Lower lobe of right lung (tissue), 2 donors: Measurements from ENCODE around the gene B9D2. TPM values are rescaled to one million over a fixed set of nuclear protein-coding genes. Genes with fewer than 3 reads are reported as not detected.

Experiments used
- ATAC-seq, 2 donors: fragments of 200-7000 bp; cut with Tn5 transposase; one replicate each; pipeline ENCODE4 v1.9.1; 2020 to 2022; ENCODE audit warnings: mild to moderate bottlenecking in 2 of 2, moderate library complexity in 2 of 2
- DNase-seq: peaks from one replicate; pipeline ENCODE4 v3.0.0-alpha.2; 2020
- H3K27ac ChIP-seq: fragments of 200-600 bp; one replicate; pipeline ENCODE4 v1.8.0; 2022
- H3K27me3 ChIP-seq: fragments of 200-600 bp; one replicate; pipeline ENCODE4 v1.8.0; 2022; ENCODE audit warnings: low read depth
- H3K36me3 ChIP-seq: fragments of 200-600 bp; one replicate; pipeline ENCODE4 v1.8.0; 2022; ENCODE audit warnings: mild to moderate bottlenecking
- H3K4me1 ChIP-seq: fragments of 200-600 bp; one replicate; pipeline ENCODE4 v1.8.0; 2022
- H3K4me3 ChIP-seq: fragments of 200-600 bp; one replicate; pipeline ENCODE4 v1.8.0; 2022; ENCODE audit warnings: mild to moderate bottlenecking
- H3K9me3 ChIP-seq: fragments of 200-600 bp; one replicate; pipeline ENCODE4 v1.8.0; 2022
- intact Hi-C: fragments of 100-400 bp; cut with DNase I; formaldehyde crosslinking; loops from one replicate; pipeline ENCODE4 v1.11.0; 2022
- long read RNA-seq: library from polyadenylated mRNA; unstranded; transcript quantifications from one replicate; pipeline ENCODE4 v2.0.0, GENCODE V29; 2021
- total RNA-seq: library from RNA; stranded (reverse); fragmentation: NEBNext Ultra II Directional; extraction: Animal tissue kit (Norgen Biotek cat#: 25700); gene quantifications from one replicate; pipeline ENCODE4 v1.2.1, GENCODE V29; 2021
- TF ChIP-seq, protein P1 (sequence below): fragments of 200-600 bp; IDR thresholded peaks from one replicate; pipeline ENCODE4 v1.8.0; 2022; ENCODE audit warnings: antibody characterized with exemption, mild to moderate bottlenecking
- donor health status: DM: no; HTN: yes; CAD: no; lungs with severe emphysema.

Gene B9D2, protein sequence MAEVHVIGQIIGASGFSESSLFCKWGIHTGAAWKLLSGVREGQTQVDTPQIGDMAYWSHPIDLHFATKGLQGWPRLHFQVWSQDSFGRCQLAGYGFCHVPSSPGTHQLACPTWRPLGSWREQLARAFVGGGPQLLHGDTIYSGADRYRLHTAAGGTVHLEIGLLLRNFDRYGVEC
- 8.2 TPM for total RNA-seq
- long read RNA-seq, transcript B9D2-201 (4 exons, 1,027 nt): major isoform, 5 of 15 reads
- long read RNA-seq, partial matches to known transcripts: 8 of 15 reads
- long read RNA-seq, other reads (novel, unspliced or antisense): 2 of 15 reads

DNA sequence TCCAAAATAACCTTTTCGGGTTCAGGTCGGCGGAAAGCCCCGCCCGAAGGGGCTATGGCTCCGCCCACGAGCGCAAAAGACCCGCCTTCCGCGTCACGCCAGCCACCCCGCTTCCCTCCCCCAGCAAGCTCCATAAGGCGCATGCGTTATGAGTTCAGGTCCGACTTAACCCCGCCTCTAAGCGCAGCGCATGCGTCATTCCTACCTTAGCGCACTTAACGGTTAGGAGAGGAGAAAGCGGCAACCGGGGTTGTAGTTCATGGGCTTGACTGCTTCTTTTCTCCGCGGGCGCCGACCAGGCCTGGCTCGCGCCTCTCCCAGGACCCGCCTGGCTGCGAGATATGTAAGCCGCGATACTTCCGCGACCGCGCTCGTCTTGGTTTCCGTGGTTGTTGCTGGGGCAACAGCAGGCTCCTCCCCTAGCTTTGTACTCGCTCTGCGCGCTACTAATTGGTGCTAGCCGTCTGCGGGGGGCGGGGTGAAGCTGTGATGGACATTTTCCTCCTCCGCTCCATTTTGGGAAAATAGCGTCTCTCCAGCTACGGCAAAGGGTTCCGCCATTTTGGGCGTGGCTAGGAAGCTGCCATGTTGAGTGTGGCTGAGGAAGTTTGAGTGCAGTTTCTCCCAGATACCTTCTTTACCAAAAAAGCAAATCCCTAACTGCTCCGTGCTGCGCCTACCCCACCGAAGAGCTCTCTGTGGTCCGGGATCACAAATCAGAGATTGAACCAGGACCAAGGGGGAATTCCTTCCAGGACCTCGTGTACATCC lies at the start of gene B9D2:
TSS of gene B9D2 (minus strand) at position 397 of the 771 bp plus-strand sequence. CDS start 630 bp downstream, outside the sequence.
- intact Hi-C loops: no loop called here
- peak within 1 kb of the TSS; percentile 98 for H3K27ac ChIP-seq
- TF ChIP-seq, protein P1, sequence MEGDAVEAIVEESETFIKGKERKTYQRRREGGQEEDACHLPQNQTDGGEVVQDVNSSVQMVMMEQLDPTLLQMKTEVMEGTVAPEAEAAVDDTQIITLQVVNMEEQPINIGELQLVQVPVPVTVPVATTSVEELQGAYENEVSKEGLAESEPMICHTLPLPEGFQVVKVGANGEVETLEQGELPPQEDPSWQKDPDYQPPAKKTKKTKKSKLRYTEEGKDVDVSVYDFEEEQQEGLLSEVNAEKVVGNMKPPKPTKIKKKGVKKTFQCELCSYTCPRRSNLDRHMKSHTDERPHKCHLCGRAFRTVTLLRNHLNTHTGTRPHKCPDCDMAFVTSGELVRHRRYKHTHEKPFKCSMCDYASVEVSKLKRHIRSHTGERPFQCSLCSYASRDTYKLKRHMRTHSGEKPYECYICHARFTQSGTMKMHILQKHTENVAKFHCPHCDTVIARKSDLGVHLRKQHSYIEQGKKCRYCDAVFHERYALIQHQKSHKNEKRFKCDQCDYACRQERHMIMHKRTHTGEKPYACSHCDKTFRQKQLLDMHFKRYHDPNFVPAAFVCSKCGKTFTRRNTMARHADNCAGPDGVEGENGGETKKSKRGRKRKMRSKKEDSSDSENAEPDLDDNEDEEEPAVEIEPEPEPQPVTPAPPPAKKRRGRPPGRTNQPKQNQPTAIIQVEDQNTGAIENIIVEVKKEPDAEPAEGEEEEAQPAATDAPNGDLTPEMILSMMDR: no peak
- no peaks in the 10 kb centered on the region for H3K9me3 ChIP-seq
- H3K27me3 ChIP-seq: no peaks in the 10 kb centered on the region
- H3K4me1 ChIP-seq: peaks cover 40% of the 10 kb centered on the region
- peak within 1 kb of the TSS; percentile 68 for H3K4me3 ChIP-seq
- H3K36me3 ChIP-seq: no peaks in the 10 kb centered on the region
- ATAC-seq (peak; percentile 96 to 97), DNase-seq (peak; percentile 99)

DNA sequence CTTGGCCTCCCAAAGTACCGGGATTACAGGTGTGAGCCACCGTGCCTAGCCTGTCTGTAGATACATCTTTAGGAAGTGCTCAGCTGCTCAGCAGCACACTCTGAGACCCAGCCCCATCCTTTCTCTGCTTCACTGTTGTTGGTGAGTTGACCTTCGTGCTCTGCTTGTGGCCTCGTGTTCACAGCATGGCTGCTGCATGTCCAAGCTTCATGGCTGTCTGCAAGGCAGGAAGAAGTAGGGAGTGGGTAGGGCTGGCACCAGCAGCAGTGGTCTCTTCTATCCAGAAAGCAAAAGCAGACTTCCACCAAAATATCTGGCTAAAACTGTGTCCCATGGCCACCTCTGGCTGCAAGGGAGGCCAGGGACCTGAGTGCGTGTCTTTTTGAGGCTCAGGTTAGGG lies 49.0 kb upstream of the B9D2 start:
- Histone ChIP-seq H3K9me3 (no peaks in the 10 kb centered on the region), H3K27ac (peak overlapping the region; percentile 31), H3K4me1 (peaks cover 67% of the 10 kb centered on the region), H3K27me3 (no peaks in the 10 kb centered on the region), H3K36me3 (peaks cover 65% of the 10 kb centered on the region), H3K4me3 (no peak overlapping the region)
- intact Hi-C loops: no loop called here
- ATAC-seq: no peak
- DNase-seq: no peak
- TF ChIP-seq, protein P1: no peak

DNA sequence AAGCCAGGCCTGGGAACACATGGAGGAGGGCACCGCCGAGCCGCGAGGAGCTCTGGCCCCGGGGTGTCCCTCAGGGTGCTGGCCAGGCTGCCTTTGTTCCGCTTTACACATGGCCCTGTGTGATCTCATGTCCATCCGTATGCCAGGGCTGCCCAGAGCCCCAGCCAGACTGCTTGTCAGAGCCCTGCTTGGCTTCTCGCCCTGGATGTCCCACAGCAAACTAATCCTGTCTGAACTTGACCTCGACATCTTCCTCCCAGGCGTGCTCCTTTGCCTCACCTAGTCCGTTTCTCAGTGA lies 48.0 kb upstream of the B9D2 start:
- H3K36me3 ChIP-seq: peaks cover 60% of the 10 kb centered on the region
- H3K27me3 ChIP-seq: no peaks in the 10 kb centered on the region
- peaks cover 77% of the 10 kb centered on the region for H3K4me1 ChIP-seq
- DNase-seq (no peak), ATAC-seq (no peak)
- H3K9me3 ChIP-seq: no peaks in the 10 kb centered on the region
- H3K27ac ChIP-seq: peak overlapping the region; percentile 78
- TF ChIP-seq, protein P1: no peak
- H3K4me3 ChIP-seq: no peak overlapping the region
- intact Hi-C loops: no loop called here

DNA sequence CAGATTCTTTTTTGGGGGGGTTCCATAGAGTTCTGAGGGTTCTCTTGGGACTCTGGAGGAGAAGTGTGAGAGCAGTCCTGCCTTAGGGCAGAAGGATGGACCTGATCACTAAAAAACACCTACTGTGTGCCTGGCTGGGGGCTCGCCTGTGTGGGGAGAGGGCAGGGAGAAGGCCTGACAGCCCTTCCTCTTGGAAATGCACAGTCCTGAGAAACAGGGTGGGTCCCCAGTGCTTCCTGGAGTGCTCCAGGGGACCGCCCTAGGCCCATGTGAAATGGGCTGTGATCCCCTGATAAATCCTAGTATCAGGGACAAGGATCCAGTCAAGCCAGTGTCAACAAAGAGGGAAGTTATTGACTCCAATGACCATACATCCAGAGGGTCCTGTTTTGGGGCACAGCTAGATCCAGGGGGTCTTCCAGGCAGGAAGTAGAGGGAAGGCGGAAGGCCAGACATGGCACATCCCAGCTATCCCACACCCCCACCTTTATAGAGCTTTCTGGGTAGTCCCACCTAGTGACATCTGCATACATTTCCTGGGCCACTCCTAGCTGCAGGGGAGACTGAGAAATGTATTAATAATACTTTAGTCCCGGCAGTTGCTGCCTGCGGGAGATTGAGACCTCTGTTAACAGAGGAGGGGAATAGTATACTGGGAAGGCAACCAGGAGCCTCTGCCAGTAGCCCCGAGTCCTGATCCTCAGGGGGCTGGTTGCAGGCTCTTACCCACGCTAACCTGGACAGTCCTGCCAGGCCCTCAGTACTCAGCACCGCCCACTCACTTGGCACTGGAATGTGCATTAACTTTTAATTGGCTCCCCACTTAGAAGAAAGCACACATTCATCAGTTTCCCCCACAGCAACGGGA lies 47.4 kb upstream of the B9D2 start:
- no peak for DNase-seq
- peaks cover 54% of the 10 kb centered on the region for H3K36me3 ChIP-seq
- no peak overlapping the region for H3K4me3 ChIP-seq
- H3K4me1 ChIP-seq: peaks cover 83% of the 10 kb centered on the region
- ATAC-seq: no peak
- intact Hi-C loops: no loop called here
- H3K27me3 ChIP-seq: no peaks in the 10 kb centered on the region
- H3K27ac ChIP-seq: peak overlapping the region; percentile 78
- TF ChIP-seq, protein P1: no peak
- H3K9me3 ChIP-seq: no peaks in the 10 kb centered on the region

DNA sequence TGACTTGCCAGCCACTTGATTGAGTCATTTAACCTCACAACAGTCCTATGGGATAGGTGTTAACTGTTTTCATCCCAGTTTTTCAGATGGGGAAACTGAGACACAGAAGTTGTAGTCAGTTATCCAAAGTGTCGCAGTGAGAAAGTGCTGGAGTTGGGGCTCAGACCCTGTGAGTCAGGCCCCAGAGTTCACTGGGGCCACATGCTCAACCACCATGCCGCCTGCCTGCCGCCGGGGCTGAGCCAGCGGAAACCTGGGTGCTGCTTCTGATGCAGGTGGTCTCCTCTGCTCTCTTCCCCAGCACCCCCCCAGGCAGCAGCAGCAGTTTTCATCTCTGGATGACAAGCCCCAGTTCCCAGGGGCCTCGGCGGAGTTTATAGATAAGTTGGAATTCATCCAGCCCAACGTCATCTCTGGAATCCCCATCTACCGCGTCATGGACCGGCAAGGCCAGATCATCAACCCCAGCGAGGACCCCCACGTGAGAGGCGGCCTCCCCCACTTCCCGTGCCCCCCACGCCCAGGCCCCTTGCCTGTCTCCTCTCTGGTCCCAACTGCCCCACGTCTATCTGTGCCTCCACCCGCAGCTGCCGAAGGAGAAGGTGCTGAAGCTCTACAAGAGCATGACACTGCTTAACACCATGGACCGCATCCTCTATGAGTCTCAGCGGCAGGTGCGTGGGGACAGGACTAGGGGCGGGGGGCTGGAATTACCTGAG lies 46.5 kb upstream of the B9D2 start:
- H3K4me1 ChIP-seq: peaks cover 91% of the 10 kb centered on the region
- DNase-seq (no peak), ATAC-seq (no peak)
- TF ChIP-seq, protein P1: no peak
- H3K27me3 ChIP-seq: no peaks in the 10 kb centered on the region
- peaks cover 50% of the 10 kb centered on the region for H3K36me3 ChIP-seq
- no peak overlapping the region for H3K4me3 ChIP-seq
- intact Hi-C loops: no loop called here
- no peaks in the 10 kb centered on the region for H3K9me3 ChIP-seq
- H3K27ac ChIP-seq: peak overlapping the region; percentile 78
